RWPE2 (cell line): ENCODE results near the gene MRPS2.

ENCODE experiments used
- ATAC-seq: fragments of 200-7000 bp; cut with Tn5 transposase; 3 replicates; pipeline ENCODE4 v1.9.1; 2021; ENCODE audit warnings: low read depth
- DNase-seq: peaks from one replicate; pipeline ENCODE4 v3.0.0-alpha.2; 2020; ENCODE audit warnings: low spot score
- H3K27ac ChIP-seq: fragments of 450-650 bp; 2 replicates; pipeline ENCODE4 v1.5.1; 2017; ENCODE audit warnings: mild to moderate bottlenecking; ENCODE audit not compliant: poor library complexity, severe bottlenecking
- H3K27me3 ChIP-seq: fragments of 250-450 bp; sonication (Bioruptor Pico); 2 replicates; pipeline ENCODE4 v1.5.1; 2021; ENCODE audit warnings: mild to moderate bottlenecking, moderate library complexity; ENCODE audit not compliant: insufficient read depth, poor library complexity, severe bottlenecking
- H3K36me3 ChIP-seq: fragments of 250-450 bp; sonication (Bioruptor Pico); 2 replicates; pipeline ENCODE4 v1.5.1; 2020; ENCODE audit warnings: low read depth, mild to moderate bottlenecking, moderate library complexity
- H3K4me1 ChIP-seq: fragments of 250-450 bp; sonication (Bioruptor Pico); 2 replicates; pipeline ENCODE4 v1.5.1; 2021; ENCODE audit warnings: mild to moderate bottlenecking, moderate library complexity; ENCODE audit not compliant: insufficient read depth, poor library complexity, severe bottlenecking
- H3K4me3 ChIP-seq: fragments of 250-450 bp; sonication (Bioruptor Pico); 2 replicates; pipeline ENCODE4 v1.5.1; 2021; ENCODE audit warnings: mild to moderate bottlenecking, moderate library complexity; ENCODE audit not compliant: severe bottlenecking
- H3K9me3 ChIP-seq: fragments of 250-450 bp; sonication (Bioruptor Pico); 2 replicates; pipeline ENCODE4 v1.5.1; 2021; ENCODE audit warnings: mild to moderate bottlenecking, moderate library complexity; ENCODE audit not compliant: severe bottlenecking
- CTCF ChIP-seq: fragments of 450-650 bp; IDR thresholded peaks from one replicate; pipeline ENCODE4 v1.5.1; 2017; ENCODE audit warnings: mild to moderate bottlenecking, moderate library complexity; ENCODE audit not compliant: poor library complexity, severe bottlenecking

The MRPS2 gene

GRCh38 chr9:135468854-135469521 is 31.5 kb upstream of the MRPS2 start:
- peaks cover 10% of the 10 kb centered on the region for H3K4me1 ChIP-seq
- H3K36me3 ChIP-seq: no peaks in the 10 kb centered on the region
- H3K4me3 ChIP-seq: no peak overlapping the region
- no peaks in the 10 kb centered on the region for H3K27me3 ChIP-seq
- ATAC-seq (peak; percentile 71), DNase-seq (no peak)
- TF ChIP-seq CTCF: no peak
- H3K9me3 ChIP-seq: no peaks in the 10 kb centered on the region
- H3K27ac ChIP-seq: peak overlapping the region; percentile 9

- Histone ChIP-seq H3K36me3 (no peaks in the 10 kb centered on the region), H3K27me3 (no peaks in the 10 kb centered on the region), H3K4me3 (no peak overlapping the region), H3K27ac (no peak overlapping the region), H3K9me3 (no peaks in the 10 kb centered on the region), H3K4me1 (peaks cover 10% of the 10 kb centered on the region)
- no peak for DNase-seq
- TF ChIP-seq CTCF: no peak
- ATAC-seq: no peak
Observed at GRCh38 chr9:135471791-135472640, 28.5 kb upstream of the MRPS2 start.

GRCh38 chr9:135473972-135474543 is 26.4 kb upstream of the MRPS2 start:
- ATAC-seq (no peak), DNase-seq (no peak)
- no peak overlapping the region for H3K27ac ChIP-seq
- no peak overlapping the region for H3K4me3 ChIP-seq
- no peaks in the 10 kb centered on the region for H3K36me3 ChIP-seq
- peaks cover 3% of the 10 kb centered on the region for H3K4me1 ChIP-seq
- no peaks in the 10 kb centered on the region for H3K9me3 ChIP-seq
- TF ChIP-seq CTCF: no peak
- no peaks in the 10 kb centered on the region for H3K27me3 ChIP-seq

- TF ChIP-seq CTCF: peak; percentile 22
- DNase-seq: no peak
- no peak overlapping the region for H3K4me3 ChIP-seq
- H3K4me1 ChIP-seq: no peaks in the 10 kb centered on the region
- no peak overlapping the region for H3K27ac ChIP-seq
- H3K9me3 ChIP-seq: no peaks in the 10 kb centered on the region
- ATAC-seq: peak; percentile 41; the same call in 1 of the 3 replicates
- no peaks in the 10 kb centered on the region for H3K36me3 ChIP-seq
- H3K27me3 ChIP-seq: no peaks in the 10 kb centered on the region
Observed at GRCh38 chr9:135474915-135475314, 25.6 kb upstream of the MRPS2 start.
